GM12872 (cell line): ENCODE measurements around the gene RAB33B.

Experiments used
- CTCF ChIP-seq: IDR thresholded peaks from 3 replicates; pipeline ENCODE4 v1.5.1; 2011; ENCODE audit warnings: low read depth, mild to moderate bottlenecking, low read length, moderate library complexity; ENCODE audit not compliant: insufficient read depth

RAB33B gene

DNA sequence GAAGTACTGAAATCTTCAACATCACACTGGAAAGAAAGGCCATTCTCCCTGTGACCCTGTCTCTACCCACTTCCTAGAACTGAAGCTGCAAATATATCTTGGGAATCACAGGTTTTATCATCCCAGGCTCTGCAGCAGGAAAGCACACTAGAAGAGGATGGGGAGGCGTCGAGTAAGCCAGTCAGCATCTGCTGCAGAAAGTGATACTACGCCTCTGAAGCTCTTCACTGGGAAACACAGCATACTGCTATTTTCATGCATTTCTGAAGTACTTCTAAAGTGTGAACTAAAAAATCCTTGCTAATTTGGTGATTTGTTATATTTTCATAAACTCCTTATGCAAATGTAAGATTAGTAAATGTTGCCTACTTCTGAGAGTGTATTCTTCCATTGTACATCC, 29.1 kb downstream of the RAB33B start:
- TF ChIP-seq CTCF: no peak

DNA sequence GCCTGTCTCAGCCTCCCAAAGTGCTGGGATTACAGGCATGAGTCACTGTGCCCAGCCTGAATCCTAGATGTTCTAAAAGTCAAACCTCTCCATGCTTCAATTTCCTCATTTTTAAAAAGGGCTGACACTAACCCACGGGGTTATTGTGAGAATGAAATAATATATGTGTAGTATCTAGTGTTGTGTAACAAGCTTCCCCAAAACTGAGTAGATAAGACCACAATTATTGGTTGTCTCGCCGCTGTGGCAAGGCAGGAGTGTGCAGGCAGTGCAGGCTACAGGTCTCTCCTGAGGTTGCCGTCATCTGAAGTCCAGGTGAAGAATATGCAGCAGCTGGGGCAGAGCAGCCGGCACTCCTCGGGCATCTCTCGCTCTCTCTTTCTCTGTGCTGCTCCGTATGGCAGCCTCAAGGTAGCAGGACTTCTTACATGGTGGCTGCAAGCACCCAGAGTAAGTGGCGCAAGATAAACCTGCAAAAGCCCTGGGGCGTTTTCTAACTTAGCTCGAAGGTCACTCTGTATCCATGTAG, 30.9 kb downstream of the RAB33B start:
- TF ChIP-seq CTCF: no peak

- TF ChIP-seq CTCF: no peak
Observed at GRCh38 chr4:139488442-139488841, 34.5 kb downstream of the RAB33B start.

GRCh38 chr4:139489638-139490037, 35.7 kb downstream of the RAB33B start:
- no peak for TF ChIP-seq CTCF

DNA sequence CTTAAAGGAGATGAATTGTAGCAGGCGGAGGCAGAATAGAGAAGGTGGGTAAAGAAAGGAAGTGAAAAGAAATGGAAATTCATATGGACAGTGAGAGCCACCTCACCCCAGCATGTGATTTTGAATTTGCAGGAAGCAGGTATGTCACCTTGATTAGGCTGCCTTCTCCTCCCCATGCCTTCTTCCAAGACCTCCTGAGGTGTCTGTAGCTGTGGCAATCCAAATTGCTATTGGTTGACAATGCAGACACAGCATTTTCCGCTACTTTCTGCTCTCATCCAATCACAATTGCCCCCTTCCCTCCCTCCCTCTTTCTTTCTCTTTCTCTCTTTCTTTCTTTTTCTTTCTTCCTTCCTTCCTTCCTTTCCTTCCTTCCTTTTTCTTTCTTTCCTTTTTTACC, 38.5 kb downstream of the RAB33B start:
- no peak for TF ChIP-seq CTCF

GRCh38 chr4:139493176-139493575, 39.3 kb downstream of the RAB33B start:
- TF ChIP-seq CTCF: no peak

GRCh38 chr4:139499186-139499585, 45.3 kb downstream of the RAB33B start:
- TF ChIP-seq CTCF: no peak
